Epithelial cell of proximal tubule (primary cell): ENCODE measurements around the gene SLC30A9. TPM values are rescaled to one million over a fixed set of nuclear protein-coding genes. Genes with fewer than 3 reads are reported as not detected.

ENCODE experiments used
- DNase-seq: peaks from one replicate; pipeline ENCODE4 v3.0.0-alpha.2; 2011; ENCODE audit warnings: low read depth
- H3K4me3 ChIP-seq: 2 replicates; pipeline ENCODE4 v1.5.1; 2011; ENCODE audit warnings: low read depth, mild to moderate bottlenecking, low read length
- total RNA-seq: library from RNA; depleted of rRNA; stranded (reverse); fragments of >200 nt; gene quantifications from 2 replicates; pipeline ENCODE4 v1.2.3, GENCODE V29; 2015
- TF ChIP-seq, protein P1 (sequence below): conservative IDR thresholded peaks from 2 replicates; pipeline ENCODE4 v1.5.1; 2012; ENCODE audit warnings: low read depth, mild to moderate bottlenecking, low read length

Gene SLC30A9
- total RNA-seq, 1 donor from 2014 or later = 53.6 TPM

GRCh38 chr4:41998019-41998418, 7.7 kb downstream of the SLC30A9 start:
- no peak overlapping the region for H3K4me3 ChIP-seq
- DNase-seq = no peak
- TF ChIP-seq, protein P1, sequence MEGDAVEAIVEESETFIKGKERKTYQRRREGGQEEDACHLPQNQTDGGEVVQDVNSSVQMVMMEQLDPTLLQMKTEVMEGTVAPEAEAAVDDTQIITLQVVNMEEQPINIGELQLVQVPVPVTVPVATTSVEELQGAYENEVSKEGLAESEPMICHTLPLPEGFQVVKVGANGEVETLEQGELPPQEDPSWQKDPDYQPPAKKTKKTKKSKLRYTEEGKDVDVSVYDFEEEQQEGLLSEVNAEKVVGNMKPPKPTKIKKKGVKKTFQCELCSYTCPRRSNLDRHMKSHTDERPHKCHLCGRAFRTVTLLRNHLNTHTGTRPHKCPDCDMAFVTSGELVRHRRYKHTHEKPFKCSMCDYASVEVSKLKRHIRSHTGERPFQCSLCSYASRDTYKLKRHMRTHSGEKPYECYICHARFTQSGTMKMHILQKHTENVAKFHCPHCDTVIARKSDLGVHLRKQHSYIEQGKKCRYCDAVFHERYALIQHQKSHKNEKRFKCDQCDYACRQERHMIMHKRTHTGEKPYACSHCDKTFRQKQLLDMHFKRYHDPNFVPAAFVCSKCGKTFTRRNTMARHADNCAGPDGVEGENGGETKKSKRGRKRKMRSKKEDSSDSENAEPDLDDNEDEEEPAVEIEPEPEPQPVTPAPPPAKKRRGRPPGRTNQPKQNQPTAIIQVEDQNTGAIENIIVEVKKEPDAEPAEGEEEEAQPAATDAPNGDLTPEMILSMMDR = no peak

- H3K4me3 ChIP-seq = no peak overlapping the region
- TF ChIP-seq, protein P1 = no peak
- no peak for DNase-seq
Measured at GRCh38 chr4:41999321-41999720, 9.0 kb downstream of the SLC30A9 start.

DNA sequence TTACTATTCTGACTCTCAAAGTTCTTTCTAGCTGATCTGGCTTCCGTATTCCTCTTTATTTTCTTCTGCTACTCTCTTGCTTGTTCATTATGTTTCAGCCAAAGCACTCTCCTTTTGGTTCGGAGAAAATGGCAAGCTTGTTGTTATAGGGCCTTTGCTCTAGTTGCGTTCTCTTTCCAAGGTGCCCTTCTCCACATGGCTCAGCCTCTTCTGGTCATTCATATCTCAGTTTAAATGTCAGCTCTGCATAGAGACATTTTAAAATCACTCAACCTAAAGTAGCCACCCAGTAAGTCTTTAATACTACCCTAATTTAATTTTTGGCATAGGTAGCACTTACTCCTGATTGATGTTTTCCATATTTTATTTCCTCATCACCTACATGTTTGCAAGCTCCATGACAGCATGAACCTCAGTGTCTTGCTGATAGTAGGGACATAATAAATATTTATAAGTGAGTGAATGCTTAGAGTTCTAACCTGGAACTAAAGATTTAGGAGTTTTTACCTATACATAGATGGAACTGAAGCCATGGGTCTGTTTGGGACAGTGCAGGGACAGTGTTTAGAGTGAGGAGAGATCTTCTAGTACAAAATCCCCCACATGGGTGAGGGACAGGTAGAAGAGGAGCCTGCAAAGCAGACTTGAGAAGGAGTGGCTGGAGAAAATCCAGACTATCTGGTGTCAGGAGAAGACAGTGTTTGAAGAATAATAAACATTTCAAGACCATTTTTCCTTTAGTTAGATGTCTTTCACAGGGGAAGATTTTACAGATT, 17.9 kb downstream of the SLC30A9 start:
- no peak overlapping the region for H3K4me3 ChIP-seq
- no peak for DNase-seq
- TF ChIP-seq, protein P1 = no peak

DNA sequence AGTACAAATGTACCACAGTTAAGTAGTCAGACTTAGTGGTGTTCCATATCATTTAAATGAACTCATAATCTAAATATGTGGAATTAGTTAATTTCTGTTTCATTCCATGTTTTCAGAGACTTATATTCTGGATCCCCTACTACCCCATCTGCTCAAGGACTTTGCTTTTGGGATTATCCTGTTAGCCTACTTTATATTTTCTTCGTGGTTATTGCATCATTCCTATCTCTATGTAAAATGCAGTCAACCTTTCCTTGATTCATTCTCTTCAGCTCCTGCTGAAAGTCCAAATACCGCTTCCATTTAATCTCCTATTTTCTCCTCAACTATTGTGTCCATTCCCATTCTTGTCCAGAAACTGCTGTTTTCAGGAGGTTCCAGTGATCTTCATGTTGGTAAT, 25.1 kb downstream of the SLC30A9 start:
- no peak for DNase-seq

DNA sequence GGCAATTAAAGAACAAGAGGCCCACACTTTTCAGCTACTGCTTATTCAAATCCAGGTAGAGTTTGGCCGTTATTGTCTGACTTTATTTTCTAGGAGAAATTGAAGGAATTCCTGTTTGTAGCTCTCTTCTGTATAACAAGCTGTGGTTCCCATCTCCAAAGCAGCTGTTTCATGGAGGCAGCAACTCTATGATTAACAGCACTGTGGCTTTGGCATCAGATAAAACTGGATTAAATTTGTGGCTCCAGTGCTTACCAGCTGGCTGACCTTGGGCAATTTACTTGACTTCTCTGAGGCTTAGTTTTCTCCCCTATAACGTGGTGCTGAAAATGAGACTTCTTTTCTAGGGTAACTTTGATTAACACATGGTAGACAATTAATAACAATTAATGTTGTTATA, 28.1 kb downstream of the SLC30A9 start:
- H3K4me3 ChIP-seq = no peak overlapping the region
- TF ChIP-seq, protein P1 = no peak
- DNase-seq = no peak

More for the DNA sequence above, 25.1 kb downstream of the SLC30A9 start:
- no peak overlapping the region for H3K4me3 ChIP-seq
- TF ChIP-seq, protein P1 = no peak

GRCh38 chr4:42048394-42048793, 58.1 kb downstream of the SLC30A9 start:
- no peak overlapping the region for H3K4me3 ChIP-seq
- TF ChIP-seq, protein P1 = no peak
- peak; percentile 18 for DNase-seq
